ENCODE results near the gene ZNF771.

ZNF771 gene

DNA sequence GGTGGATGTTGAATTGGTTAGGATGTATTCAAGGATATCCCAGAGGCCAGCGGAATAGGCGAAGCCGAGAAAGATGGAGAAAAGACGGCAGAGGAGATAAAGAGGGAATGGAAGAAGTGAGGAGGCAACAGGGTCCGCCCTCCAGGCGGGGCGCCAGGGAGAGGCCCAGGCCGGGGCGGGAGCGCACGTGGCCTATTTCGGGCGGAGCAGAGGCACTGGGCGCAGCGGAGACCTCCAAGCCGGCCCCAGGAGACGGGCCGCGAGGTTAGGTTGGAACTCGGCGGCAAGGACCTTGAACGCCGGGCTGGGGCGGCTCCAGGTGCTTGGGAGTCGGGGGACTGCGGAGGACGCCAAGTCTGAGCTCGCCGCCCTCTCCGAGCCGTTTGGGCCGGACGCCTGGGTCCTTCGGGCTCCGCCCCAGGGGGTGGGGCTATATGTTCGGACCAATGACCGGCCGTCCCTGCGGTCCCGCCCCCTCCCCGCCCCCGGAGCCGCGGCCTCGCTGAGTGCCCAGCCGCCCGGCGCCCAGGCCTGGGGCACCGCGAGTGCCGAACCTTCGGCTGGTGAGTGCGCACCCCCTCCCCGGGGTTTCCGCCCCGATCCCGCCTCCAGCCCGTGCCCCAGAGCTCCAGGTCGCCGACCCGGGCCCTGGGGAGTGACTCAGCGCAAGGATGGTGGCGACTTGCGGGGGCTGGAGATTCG is at the start of gene ZNF771:
TSS of gene ZNF771 (plus strand) at position 505 of the 702 bp plus-strand sequence. CDS start 448 bp downstream, outside the sequence.
- DNase-seq, result peak; percentile 70

DNA sequence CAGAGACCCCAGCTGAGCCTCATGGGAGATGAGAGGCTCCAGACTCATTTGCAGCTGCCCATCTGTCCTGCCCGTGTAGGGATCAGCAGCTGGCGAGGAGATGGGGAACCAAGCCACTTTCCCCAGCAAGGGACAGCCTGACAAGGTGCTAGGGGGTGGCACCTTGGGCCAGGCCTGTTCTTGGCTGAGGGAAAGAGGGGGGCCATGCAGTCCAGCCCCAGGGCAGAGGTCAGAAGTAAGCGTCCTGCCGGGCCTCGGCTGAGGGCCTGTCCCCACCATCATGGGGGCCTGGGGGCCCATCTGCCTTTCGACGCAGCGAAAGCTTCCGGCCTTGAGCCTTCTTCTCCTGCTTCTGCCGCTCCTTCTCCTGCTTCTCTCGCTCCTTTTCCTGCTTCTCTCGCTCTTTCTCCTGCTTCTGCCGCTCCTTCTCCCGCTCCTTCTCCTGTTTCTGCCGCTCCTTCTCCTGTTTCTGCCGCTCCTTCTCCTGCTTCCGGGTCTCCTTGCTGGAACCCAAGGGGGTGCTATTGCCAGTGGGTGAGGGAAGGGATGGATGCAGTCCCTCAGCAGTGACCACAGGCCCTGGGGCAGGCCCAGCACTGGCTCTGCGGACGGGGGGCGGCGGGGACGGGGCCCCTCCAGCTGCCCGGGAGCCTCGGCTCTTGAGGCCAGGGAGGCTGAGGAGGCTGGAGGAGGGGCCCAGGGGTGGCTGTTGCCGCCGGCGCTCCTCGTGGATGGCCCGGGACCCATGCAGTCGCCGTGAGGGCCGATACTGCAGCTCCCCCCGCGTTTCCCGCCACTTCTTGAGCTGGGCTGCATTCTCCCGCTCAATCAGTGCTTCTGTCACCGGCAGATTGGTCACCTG is 49.5 kb upstream of the ZNF771 start:
- DNase-seq, result no peak

DNA sequence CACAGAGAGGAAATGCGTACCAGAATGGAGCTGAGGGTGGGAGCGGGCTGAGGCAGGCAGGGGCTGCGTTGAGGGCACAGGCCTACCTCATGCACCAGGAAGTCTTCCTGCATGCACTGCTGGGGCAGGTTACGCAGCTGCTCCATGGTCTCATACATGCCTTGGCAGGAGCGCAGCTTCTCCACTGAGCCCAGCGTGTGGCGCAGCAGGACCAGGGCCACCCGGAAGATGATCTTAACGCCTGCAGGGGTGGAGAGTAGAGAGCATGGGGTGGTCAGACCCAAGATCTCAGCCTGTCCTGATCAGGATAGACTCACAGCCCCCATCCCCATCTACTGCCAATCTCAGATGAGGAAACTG is 48.8 kb upstream of the ZNF771 start:
- no peak for DNase-seq

DNA sequence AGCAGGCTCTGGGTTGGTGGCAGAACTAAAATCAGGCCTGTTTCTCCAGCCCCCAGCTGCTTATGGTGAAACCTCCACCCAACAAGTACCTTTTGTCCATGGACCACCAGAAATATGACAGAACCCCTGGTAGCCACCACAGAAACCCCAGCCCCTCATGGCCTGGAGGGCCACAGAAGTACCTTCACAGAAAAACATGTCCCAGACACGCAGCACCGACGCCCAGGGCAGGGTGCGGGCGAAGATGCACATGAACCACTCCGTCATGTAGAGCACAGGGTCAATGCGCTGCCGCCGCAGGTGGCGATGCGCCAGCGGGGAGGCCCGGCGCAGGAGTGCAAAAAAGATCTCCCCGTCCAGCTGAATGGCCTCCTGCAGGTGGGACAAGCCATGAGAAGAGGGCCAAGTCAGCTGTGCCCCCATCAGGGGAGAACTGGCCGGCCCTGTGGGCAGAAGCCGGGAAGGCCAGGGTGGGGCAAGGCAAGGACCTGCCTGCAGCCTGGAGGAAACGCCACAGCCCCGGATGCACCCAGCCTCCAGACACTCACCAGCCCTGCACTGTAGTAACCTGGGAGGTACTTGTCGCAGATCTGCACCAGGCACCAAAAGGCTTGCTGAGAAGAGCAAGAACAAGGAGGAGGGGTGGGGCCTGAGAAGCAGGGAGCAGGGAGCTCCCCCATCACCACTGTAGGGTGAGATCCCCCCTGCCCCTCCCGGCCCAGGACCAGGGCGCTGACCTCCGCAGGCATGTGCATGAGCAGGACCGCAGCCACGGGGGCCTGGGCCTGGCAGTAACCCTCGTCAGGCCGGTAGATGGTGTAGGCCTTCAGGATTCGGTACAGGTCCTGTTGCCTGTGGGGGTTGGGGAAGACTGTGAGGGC is 48.2 kb upstream of the ZNF771 start:
- DNase-seq, result no peak

DNA sequence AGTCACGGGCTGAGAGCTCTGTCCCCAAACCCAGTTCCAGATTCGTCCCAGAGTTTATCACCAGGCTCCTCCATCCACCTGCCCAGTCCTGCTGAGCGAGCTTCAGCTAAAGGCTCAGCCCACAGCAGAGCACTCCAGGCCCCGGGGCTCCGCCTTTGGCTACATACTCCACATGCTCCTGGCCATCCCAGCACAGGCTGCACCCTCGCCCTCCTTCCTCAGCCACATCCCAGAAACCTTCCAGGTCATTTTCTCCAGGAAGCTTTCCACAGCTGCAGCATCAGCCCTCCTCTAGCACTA is 47.6 kb upstream of the ZNF771 start:
- DNase-seq, result no peak

DNA sequence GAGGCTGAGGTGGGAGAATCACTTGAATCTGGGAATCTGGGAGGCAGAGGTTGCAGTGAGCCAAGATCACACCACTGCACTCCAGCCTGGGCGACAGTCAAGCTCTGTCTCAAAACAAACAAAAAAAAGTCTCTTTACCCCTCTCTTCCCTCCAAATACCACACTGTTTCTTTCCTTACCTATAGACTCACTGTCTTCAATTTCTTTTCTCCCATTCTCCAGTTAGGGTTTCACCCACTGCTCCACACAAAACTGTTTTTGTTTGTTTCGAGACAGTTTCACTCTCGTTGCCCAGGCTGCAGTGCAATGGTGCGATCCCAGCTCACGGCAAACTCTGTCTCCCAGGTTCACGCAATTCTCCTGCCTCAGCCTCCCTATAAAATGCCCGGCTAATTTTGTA is 46.2 kb upstream of the ZNF771 start:
- no peak for DNase-seq

DNA sequence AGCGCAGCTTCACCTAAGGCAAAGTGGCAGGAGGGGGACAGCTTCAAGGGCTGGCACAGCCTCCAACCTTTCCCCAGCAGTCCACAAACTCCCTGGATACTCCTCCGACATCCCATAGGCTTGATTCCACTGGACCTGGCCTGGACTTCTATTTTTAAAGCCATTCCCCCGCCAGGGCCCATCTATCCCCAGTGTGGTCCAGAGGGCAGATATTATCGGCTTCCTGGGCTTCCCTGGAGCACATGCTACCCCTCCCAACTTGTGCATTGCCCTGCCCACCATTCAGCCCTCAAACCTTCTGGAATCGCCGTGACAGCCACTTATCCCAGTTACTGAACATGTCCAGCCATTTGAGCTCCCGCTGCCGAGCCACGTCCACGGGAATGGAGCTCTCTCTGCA is 42.2 kb upstream of the ZNF771 start:
- no peak for DNase-seq

DNA sequence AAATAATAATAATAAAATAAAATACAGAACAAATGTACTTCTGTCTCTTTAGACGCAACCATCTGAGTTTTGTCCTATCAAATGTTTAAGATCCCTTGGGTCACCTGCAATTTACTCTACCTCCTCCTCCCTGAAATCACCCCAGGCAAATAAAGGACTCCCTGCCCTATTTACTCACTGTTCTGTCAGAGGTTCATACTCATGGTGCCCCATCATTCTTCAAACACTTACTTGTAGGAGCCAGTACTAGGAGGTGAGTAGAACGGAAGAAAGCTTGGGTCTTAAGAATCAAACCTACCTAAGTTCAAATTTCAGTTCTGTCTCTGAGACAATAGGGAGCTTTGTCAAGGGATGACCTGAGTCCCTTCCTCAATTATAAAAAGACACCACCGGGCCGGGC is 40.9 kb upstream of the ZNF771 start:
- no peak for DNase-seq

DNA sequence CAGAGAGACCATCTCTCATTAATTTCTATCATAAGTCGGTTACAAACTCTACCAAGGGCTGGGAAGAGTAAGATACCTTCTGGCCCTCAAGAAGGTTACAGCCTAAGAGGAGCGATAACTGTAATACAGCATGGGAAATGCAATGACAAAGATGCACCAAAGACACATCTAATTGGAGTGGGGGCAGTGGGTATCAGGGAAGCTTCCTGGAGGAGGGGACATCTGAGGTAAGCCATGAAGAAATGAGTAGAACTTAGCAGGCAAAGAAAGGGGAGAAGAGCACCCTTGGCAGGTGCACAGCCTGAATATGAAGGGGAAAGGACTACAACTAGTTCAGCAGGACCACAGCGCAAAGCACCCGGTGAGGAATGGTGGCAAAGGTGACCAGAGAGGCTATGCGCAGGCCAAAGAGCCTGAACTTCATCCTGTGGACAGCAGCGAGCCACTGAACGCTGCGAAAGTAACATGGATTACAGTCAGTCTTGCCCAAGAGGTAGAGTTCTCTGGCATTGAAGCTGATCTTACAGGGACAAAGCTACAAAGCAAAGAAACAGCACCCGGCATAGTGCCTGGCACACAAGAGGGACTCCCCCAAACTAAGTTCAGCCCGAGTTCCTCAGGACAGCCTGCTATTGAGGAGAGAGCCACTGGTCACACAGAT is 39.9 kb upstream of the ZNF771 start:
- DNase-seq, result no peak

DNA sequence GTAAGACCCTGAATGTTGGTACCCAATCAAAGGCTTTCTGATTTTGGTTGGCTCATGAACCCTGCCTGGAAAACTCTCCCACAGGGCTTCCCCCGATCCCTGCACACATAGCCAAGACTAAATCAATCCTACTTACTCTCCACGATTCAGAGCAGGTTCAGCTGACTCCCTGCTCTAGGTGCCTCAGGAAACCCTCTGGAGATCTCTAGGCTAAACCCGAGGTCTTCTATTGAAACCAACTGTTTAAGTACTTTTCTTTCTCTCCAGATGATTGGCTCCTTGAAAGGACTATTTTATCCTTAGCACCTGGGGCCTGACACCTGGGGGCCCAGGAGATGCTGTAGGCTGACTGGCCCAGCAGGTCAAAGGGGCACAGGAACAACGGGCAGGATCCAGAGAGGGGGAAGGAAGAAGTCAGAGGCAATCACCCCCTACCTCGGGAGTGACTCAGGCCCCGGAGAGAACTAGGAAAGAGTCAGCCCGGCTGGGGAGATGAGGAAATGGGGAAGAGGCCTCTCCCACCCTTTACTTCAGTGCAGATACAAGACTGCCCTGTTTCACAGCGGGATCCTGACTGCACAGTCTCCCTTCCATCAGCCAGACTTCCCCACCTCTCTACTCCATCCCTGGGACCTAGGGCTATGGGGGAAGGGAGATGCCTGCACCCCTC is 39.1 kb upstream of the ZNF771 start:
- no peak for DNase-seq

DNA sequence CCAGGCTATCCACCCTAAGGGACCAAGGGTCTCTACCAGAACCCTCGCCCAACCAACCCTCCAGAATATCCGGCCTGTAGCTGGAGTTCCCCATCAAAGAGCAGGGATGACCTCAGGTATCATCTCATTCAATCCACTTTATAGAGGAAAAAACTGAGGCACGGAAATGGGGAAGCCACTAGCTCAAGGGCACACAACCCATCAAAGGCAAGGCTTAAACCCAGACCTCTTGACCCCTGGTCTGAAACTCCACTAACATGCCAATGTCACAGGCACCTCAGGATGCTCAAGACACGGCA is 38.7 kb upstream of the ZNF771 start:
- DNase-seq, result no peak

DNA sequence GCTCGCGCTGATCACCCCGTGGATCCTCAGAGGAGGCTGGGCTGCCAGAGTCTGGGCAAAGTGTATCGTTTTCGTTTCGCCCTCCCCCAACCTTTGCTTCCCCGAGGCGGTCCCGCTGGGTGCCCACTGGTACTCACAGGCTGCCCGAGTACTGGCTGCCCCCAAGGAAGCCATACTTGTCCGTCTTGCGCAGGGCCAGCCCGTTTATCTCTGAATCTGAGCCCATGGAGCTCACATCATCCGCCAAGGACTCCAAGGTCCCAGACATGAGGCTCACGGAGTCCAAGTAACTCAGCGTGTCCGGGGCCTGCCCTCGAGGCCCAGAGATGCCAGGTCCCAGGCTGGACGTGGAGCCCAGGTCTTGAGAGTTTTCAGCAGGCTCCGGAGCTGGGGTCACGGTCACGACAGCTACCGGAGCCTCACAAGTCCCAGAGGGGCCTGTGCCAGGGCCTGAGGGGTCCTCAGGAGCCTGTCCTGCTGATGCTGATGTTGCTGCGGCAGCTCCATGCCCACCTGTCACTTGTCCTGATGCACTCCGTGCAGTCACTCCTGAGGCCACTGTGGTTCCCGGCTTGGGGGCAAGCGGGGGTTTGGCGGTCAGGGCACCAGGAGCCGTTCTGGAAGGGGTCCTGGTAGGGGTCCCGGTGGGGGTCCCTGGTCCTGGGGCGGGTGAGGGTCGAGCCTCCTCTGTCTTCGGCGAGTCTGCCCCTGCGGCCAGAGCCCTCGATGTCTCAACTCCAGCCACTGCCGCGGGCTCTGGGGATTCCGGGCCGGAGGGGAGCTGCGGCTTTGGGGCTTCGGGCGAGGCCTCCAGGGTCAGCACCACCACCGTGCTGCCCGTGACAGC is 38.1 kb upstream of the ZNF771 start:
- DNase-seq, result no peak

DNA sequence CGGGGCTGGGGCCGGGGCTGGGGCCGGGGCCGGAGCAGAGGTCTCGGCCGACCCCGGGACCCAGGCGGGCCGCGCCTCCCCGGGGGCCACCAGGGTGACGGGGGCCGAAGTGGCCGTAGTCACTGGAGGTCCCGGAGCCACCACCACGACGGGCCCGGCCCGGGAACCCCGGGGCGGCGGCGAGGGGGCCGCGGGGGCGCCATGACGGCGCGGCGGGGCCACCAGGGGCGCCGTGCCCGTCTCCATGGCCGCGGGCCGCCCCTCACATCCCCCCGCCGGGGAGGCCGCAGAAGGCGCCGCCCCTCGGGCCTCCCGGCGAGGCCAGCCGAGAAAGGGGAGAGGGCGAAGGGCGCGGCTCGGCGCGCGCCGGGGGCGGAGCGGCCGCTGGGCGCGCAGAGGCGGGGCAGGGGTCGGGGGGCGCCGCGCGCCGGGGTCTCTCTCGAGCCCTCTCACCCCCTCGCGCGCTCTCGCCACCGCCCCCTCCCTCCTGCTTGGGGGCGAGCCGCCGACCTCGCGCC is 37.4 kb upstream of the ZNF771 start:
- DNase-seq, result no peak

DNA sequence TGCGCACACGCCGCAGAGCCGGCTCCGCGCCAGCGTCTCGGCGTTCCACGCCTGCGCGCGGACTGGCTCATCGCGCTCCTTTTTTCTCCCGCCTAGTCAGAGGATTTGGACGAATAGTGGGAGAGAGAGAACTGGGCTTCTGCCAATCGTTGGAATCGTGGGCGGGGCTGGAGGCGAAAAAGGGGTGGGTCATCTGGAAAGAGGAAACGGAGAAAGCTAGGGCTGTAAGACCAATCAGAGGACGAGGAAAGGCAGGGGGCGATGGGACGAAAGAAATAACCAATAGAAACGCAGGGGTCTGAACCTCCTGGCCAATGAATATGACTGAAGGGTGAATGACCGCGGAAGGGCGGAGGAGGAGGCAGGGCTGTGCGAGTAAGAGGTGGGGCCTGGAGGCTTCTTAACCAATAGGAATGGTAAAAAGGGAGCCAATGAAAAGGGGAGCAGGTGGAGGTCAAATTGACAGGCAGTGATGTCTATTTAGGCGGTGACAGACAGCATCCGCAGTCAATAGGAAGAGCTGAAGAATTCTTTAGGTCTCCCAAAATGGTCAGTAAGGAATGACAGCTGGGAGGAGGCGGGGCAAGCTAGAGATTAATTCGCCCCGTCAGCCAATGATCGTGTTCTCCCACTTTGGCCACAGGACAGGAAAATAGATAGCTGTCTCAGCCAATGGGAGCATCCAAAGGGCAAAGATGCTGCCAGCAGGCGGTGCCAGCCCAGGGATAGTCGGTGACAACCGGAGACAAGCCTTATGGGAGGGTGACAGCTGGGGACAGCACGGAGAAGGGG is 36.8 kb upstream of the ZNF771 start, which contains the start of gene TBC1D10B:
TSS of gene TBC1D10B (minus strand) at position 39 of the 792 bp plus-strand sequence. CDS start 311 bp downstream, outside the sequence.
- DNase-seq, result peak; percentile 99

DNA sequence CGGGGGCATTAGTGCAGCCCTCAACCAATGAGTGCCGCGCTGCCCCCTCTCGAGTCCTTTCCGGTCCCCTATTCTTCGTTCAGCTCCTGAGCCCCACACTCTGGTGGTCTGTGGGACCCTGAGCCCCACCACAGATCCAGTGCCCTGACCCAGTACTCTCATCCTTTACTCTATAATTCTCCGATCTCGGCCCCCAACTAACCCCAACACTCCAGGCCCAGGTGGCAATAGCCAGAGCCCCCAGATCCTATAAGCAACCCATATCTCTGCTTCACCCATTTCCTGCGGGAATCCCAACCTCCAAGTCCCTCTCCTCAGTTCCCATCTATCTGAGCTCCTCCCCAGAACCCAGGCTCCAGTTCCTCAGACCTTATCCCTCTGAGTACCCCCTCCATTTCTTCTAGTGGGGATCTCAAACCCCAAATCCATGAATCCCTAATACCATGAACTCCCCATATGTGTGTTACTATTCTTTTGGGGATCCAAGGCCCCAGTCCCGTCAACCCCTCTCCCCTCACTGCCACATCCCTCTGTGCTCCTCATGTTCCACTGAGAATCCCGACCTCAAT is 36.1 kb upstream of the ZNF771 start:
- no peak for DNase-seq

DNA sequence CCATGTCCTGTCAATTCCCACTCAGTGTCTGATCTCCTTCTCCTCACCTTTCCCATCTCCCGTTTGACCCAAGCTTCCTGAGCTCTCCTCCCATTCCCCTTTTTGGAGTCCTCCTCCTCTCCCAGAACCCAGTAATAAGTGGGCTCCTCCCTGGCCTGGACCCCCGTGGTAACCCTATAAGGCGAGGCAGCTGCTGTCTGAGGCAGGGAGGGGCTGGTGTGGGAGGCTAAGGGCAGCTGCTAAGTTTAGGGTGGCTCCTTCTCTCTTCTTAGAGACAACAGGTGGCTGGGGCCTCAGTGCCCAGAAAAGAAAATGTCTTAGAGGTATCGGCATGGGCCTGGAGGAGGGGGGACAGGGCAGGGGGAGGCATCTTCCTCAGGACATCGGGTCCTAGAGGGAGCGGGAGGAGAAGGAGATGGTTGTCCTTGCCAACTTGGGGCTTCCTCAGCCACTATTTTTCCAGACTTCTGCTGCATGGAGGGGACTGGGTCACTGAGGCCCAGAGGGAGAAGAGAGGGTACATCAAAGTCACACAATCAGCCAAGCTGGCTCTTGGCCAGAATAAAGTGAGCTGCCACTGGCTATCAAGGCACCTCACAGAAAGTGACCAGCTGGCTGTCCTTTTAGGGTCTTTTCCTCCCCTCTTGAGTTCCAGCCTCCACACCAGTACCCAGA is 35.2 kb upstream of the ZNF771 start:
- no peak for DNase-seq

DNA sequence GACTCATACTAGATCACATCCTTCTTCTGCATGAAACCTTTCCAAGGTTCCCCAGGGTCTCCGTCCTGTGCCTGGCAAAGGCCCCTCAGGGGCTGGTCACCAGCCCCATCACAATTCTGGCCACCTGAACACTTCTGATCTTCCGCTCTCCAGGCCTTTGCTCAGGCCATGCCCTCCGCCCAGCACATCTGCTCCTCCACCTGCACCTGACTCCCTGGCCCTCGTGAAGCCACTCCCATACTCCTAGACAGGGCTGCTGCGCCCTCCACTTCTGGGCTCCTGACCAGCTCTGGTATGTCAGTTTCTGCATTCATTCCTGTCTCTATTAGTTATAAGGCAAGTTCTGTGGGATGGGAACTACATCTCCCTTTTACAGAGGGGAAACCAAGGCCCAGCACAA is 34.7 kb upstream of the ZNF771 start:
- no peak for DNase-seq

DNA sequence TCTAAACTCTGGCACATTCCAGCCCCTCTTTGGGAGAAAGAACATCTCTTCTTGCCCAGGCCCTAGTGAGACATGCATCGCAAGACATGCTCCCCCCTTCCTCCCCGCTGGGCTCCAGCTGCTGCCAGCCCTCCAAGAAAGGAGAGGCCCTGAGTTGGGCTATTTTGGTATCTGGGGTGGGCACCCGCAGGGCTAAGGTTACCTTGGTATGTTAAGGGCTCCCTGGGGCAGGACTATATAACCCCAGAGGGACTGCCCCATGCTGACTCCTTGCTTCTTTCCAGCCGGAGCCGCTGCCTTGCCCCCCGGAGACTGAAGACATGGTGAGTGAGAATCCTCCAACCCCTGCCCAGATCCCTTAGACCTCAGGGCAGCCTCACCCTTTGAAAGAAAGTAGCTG is 32.9 kb upstream of the ZNF771 start, which contains the start of gene MYL11:
TSS of gene MYL11 (plus strand) at position 265 of the 400 bp plus-strand sequence. CDS start at position 321, 56 bp downstream.
- no peak for DNase-seq

DNA sequence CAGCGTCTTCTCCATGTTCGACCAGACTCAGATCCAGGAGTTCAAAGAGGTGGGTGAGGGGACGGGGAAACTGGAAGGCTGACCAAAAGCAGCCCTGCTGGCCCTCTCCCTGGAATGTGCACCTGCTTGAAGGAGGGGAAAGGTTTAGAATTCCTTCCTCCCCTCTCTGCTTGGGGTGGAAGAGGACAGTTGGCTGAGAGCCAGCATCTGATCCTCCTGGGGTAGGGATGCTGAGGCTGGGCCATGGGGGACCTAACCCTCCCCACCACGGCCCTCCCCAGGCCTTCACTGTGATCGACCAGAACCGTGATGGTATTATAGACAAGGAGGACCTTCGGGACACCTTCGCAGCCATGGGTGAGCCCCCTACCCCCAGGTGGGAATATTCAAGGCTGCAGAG is 31.5 kb upstream of the ZNF771 start:
- no peak for DNase-seq
